ENCODE measurements around the gene LYL1.

Gene LYL1

GRCh38 chr19:13099073-13099999 lies 3.3 kb downstream of the LYL1 start:
- H3K36me3 ChIP-seq, result 0 out of 2 replicates have a peak, but pooled peaks cover 3% of the 10 kb centered on the region
- H3K4me1 ChIP-seq, result peaks cover 26% of the 10 kb centered on the region
- TF ChIP-seq, protein P1, sequence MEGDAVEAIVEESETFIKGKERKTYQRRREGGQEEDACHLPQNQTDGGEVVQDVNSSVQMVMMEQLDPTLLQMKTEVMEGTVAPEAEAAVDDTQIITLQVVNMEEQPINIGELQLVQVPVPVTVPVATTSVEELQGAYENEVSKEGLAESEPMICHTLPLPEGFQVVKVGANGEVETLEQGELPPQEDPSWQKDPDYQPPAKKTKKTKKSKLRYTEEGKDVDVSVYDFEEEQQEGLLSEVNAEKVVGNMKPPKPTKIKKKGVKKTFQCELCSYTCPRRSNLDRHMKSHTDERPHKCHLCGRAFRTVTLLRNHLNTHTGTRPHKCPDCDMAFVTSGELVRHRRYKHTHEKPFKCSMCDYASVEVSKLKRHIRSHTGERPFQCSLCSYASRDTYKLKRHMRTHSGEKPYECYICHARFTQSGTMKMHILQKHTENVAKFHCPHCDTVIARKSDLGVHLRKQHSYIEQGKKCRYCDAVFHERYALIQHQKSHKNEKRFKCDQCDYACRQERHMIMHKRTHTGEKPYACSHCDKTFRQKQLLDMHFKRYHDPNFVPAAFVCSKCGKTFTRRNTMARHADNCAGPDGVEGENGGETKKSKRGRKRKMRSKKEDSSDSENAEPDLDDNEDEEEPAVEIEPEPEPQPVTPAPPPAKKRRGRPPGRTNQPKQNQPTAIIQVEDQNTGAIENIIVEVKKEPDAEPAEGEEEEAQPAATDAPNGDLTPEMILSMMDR (IDR thresholded peaks at IDR 0.05; ENCODE audit: low read depth, low read length), result no peak
- no peak for DNase-seq
- no peaks in the 10 kb centered on the region for H3K27me3 ChIP-seq
- H3K4me3 ChIP-seq (ENCODE audit: low read depth, low read length), result no peak overlapping the region
- no peaks in the 10 kb centered on the region for H3K9me3 ChIP-seq

GRCh38 chr19:13098277-13099072 lies 4.2 kb downstream of the LYL1 start:
- Histone ChIP-seq H3K4me3 (ENCODE audit: low read depth, low read length) (no peak overlapping the region), H3K27me3 (no peaks in the 10 kb centered on the region), H3K4me1 (peaks cover 35% of the 10 kb centered on the region), H3K36me3 (0 out of 2 replicates have a peak, but pooled peaks cover 3% of the 10 kb centered on the region), H3K9me3 (no peaks in the 10 kb centered on the region)
- TF ChIP-seq, protein P1 (IDR thresholded peaks at IDR 0.05; ENCODE audit: low read depth, low read length), result no peak
- no peak for DNase-seq

DNA sequence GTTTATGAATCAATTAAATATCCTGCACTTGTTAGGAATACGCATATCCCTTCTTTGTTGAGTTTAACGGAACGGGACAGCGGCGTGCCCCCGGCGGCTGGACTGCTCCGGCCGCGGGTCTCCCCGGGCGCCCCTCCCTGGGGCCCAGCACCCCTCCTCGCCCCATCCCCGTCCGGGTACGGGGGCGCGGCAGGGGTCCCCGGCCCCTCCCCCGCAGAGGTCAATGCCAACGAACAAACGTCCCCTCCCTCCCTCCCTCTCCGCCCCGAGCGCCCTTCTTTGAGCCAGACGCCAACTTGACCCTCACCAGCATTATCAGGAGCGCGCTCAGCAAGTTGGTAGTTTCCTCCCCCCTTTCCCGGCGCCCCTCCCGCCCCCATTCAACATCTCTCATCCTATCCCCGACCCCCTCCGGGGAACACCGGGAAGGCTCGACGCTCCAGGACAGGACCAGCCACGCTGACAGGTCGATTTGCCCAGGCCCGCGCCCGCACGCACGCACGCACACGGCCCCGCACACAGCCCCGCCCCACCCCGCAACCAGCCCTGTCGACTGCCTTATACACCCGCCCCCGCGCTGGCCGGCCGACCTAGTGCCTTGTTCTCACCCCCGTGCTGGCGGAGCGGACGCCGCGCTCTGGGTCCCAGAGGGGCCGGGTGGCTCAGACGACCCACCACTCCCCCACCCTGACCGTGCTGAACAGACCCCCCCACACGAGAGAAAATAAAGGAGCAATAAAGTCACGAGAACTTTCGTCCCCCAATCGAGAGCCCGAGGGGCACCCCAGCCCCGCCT lies 5.0 kb downstream of the LYL1 start:
- peaks cover 30% of the 10 kb centered on the region for H3K4me1 ChIP-seq
- H3K4me3 ChIP-seq (ENCODE audit: low read depth, low read length), result peak overlapping the region; percentile 16; the same call in 1 of the 2 replicates
- H3K27me3 ChIP-seq, result no peaks in the 10 kb centered on the region
- H3K9me3 ChIP-seq, result no peaks in the 10 kb centered on the region
- H3K36me3 ChIP-seq, result 0 out of 2 replicates have a peak, but pooled peaks cover 3% of the 10 kb centered on the region
- TF ChIP-seq, protein P1 (IDR thresholded peaks at IDR 0.05; ENCODE audit: low read depth, low read length), result no peak
- no peak for DNase-seq

- DNase-seq, result no peak
- Histone ChIP-seq H3K9me3 (no peaks in the 10 kb centered on the region), H3K4me1 (peaks cover 32% of the 10 kb centered on the region), H3K27me3 (no peaks in the 10 kb centered on the region), H3K4me3 (ENCODE audit: low read depth, low read length) (no peak overlapping the region), H3K36me3 (0 out of 2 replicates have a peak, but pooled peaks cover 3% of the 10 kb centered on the region)
- TF ChIP-seq, protein P1 (IDR thresholded peaks at IDR 0.05; ENCODE audit: low read depth, low read length), result no peak
Observed at GRCh38 chr19:13097033-13097462, 5.6 kb downstream of the LYL1 start.

DNA sequence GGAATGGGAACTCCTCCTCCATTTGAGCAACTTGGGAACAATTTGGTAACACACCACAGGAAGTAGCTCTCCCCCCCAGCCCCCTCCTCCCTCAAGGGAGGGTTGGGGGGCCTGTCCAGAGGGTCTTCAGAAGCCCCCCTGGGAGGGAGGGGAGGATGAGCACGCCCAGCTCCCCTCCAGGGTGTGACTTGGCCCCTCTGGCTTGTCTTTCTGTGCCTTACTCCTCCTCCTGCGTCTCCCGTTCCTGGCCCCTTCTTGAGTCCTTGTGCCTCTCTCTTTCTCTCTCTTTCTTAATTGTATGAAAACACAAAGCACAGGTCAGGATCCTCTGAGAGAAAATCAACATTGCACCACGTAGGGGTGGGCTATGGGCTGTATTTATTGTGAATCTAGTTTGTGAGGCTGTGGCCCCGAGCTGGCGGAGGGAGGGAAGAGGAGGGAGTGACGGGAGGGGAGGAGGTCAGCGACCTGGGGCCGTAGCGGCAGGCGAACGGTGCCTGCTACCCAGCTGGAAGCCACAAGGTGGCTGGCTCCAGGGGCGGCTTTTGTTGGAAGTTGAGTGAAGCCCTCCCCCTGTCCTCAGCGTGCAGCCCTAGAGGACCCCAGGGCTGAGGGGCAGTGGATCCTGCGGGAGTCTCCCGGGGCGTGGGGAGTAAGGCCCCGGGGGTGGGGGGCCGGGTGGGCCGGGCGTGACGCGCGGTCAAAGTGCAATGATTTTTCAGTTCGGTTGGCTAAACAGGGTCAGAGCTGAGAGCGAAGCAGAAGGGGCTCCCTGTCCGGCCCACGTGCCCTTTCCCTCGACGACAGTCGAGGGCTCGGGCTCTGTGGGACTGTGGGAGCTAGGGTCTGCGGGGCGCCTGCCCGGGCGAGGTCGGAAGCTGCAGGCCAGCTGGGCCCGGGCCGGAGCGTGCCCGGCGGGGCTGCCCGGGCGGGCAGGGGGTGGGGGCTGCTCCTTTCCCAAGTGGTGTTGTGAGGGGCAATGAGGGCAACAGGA lies 6.4 kb downstream of the LYL1 start:
- DNase-seq, result peak; percentile 68
- no peaks in the 10 kb centered on the region for H3K9me3 ChIP-seq
- H3K4me1 ChIP-seq, result peaks cover 38% of the 10 kb centered on the region
- H3K27me3 ChIP-seq, result no peaks in the 10 kb centered on the region
- H3K36me3 ChIP-seq, result 0 out of 2 replicates have a peak, but pooled peaks cover 3% of the 10 kb centered on the region
- TF ChIP-seq, protein P1 (IDR thresholded peaks at IDR 0.05; ENCODE audit: low read depth, low read length), result peak; percentile 34
- peak overlapping the region; percentile 11 for H3K4me3 ChIP-seq (ENCODE audit: low read depth, low read length)

Measured in BE2C (cell line).